RWPE1 (cell line): ENCODE measurements around the gene XXYLT1.

ENCODE experiments used
- CTCF ChIA-PET: fragments of 350-600 bp; sonication (Branson Sonifier 250); formaldehyde crosslinking; extraction: SDS; loops from one replicate; lab custom pipeline; 2021; lab: Yijun Ruan, JAX
- POLR2A ChIA-PET: fragments of 400-600 bp; formaldehyde crosslinking; extraction: SDS; loops from one replicate; lab custom pipeline; 2020; ENCODE audit warnings: antibody characterized with exemption; ENCODE audit not compliant: low non-redundant PET; lab: Yijun Ruan, JAX
- DNase-seq: peaks from one replicate; pipeline ENCODE4 v3.0.0; 2012; ENCODE audit warnings: low spot score
- H3K27ac ChIP-seq: fragments of 450-650 bp; 2 replicates; pipeline ENCODE4 v1.5.1; 2017
- CTCF ChIP-seq: fragments of 450-650 bp; conservative IDR thresholded peaks from 2 replicates; pipeline ENCODE4 v1.5.1; 2017; ENCODE audit warnings: low read depth, mild to moderate bottlenecking

Gene XXYLT1

GRCh38 chr3:195080125-195080524 is 190.8 kb downstream of the XXYLT1 start:
- CTCF ChIA-PET = interaction anchor here (0.5 kb wide), 1 partner anchor 27 kb away, joined by 3 read pairs; no protein-coding TSS in a partner anchor
- POLR2A ChIA-PET = no interaction called here
- TF ChIP-seq CTCF = no peak

GRCh38 chr3:195079636-195080035 is 191.3 kb downstream of the XXYLT1 start:
- H3K27ac ChIP-seq = no peak overlapping the region
- no peak for TF ChIP-seq CTCF
- DNase-seq = no peak
- ChIA-PET POLR2A (no interaction called here), CTCF (interaction anchor here (0.5 kb wide), 1 partner anchor 27 kb away, joined by 3 read pairs; no protein-coding TSS in a partner anchor)

More at GRCh38 chr3:195080125-195080524, 190.8 kb downstream of the XXYLT1 start:
- no peak overlapping the region for H3K27ac ChIP-seq
- DNase-seq = no peak

- TF ChIP-seq CTCF = no peak
- POLR2A ChIA-PET = no interaction called here
- no peak overlapping the region for H3K27ac ChIP-seq
- DNase-seq = no peak
- CTCF ChIA-PET = no interaction called here
Observed at GRCh38 chr3:195078891-195079440, 192.0 kb downstream of the XXYLT1 start.

GRCh38 chr3:195077611-195078540 is 193.1 kb downstream of the XXYLT1 start:
- POLR2A ChIA-PET = no interaction called here
- CTCF ChIA-PET = no interaction called here
- no peak for DNase-seq
- no peak for TF ChIP-seq CTCF
- H3K27ac ChIP-seq = no peak overlapping the region

- no peak overlapping the region for H3K27ac ChIP-seq
- ChIA-PET CTCF (no interaction called here), POLR2A (no interaction called here)
- DNase-seq = no peak
- no peak for TF ChIP-seq CTCF
Observed at GRCh38 chr3:195076981-195077610, 193.9 kb downstream of the XXYLT1 start.
